ENCODE data around the gene FBXW8.

Gene FBXW8

GRCh38 chr12:116881325-116881876 lies 29.3 kb upstream of the FBXW8 start, which contains the start of gene HRK:
TSS of gene HRK (minus strand) at chr12:116881441. CDS start at chr12:116881307, 134 bp downstream.
- no peak for TF ChIP-seq CTCF (IDR thresholded peaks at IDR 0.05)

DNA sequence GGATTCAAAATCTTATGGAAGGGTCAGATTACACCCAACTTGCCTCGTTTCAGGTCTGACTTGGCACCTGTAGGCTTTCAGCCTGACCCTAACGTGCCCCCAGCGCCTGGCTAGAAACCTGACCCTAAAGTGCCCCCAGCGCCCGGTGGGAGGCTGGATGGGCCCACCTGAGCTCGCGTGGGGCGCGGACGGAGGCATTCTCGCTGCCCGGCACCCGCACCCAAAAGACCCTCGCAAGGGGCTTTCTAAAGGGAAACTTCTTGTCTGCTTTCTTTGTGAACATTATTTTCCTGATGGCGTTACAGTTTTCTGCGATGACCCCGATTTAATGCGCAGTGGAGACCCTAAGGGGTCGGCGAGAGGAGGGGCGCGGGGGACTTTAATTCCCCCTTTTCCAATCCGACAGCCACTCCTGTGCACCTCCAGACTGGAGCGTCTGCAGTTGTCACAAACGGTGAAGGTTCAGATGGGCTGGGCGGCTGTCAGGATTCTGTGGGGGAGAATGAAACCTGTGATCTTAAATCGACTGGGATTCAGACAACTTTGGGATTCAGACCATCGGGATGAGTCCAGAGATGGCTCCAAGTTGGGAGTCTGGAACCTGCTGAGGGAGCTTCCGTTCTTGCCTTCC lies 28.8 kb upstream of the FBXW8 start:
- no peak for TF ChIP-seq CTCF (IDR thresholded peaks at IDR 0.05)

GRCh38 chr12:116882742-116883141 lies 28.0 kb upstream of the FBXW8 start:
- TF ChIP-seq CTCF (IDR thresholded peaks at IDR 0.05), result no peak

GRCh38 chr12:116884871-116885270 lies 25.9 kb upstream of the FBXW8 start:
- no peak for TF ChIP-seq CTCF (IDR thresholded peaks at IDR 0.05)

GRCh38 chr12:116885491-116885890 lies 25.3 kb upstream of the FBXW8 start:
- TF ChIP-seq CTCF (IDR thresholded peaks at IDR 0.05), result no peak

DNA sequence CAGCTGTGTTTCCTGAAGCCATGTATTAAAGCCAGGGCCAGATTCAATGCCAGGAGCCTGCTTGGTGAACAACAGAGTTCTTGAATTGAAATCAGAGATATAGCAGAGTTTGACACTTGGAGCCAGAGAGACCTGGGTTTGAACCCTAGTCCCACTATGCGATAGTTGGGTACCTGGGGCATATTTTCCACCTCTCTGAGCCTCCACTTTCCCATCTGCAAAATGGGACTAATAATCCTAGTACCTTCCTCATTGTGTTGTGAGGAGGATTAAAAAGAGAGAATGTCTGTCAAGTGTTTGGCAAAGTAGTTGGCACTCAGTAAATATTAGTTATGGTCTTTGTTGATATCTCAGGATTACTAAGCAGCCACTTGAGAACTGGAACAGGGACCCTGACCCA lies 23.5 kb upstream of the FBXW8 start:
- TF ChIP-seq CTCF (IDR thresholded peaks at IDR 0.05), result no peak

DNA sequence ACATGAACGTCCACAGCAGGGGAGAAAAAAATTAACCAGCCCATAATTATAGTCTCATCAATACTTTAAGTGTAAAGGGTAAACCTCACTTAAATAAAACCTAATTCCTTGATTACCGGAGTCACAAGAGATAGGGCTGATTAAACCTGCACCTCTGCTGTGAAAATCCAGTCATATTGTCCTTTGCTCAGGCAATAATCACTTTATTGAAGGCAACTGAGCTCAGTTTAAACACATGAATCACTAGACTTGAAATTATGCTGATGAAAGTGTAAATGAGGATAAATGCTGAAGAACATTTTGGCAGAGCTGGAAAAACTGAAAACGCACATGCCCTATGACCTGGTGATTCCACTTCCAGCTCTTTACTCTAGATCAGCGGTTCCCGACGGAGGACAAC lies 22.9 kb upstream of the FBXW8 start:
- TF ChIP-seq CTCF (IDR thresholded peaks at IDR 0.05), result no peak

Measured in LNCAP (cell line).